MM.1S (cell line): ENCODE measurements around the gene ABCA1.

ENCODE experiments used
- DNase-seq: peaks from one replicate; pipeline ENCODE4 v3.0.0-alpha.2; 2015
- H2AFZ ChIP-seq: fragments of 300-600 bp; sonication (generic); 2 replicates; pipeline ENCODE4 v1.6.0; 2016; ENCODE audit warnings: antibody characterized with exemption, low read length
- H3F3A ChIP-seq: fragments of 300-600 bp; sonication (generic); 2 replicates; pipeline ENCODE4 v1.6.1; 2016; ENCODE audit warnings: mild to moderate bottlenecking, antibody characterized with exemption, low read length, moderate library complexity, mixed read lengths; ENCODE audit not compliant: insufficient read depth
- H3K27ac ChIP-seq: fragments of 300-600 bp; sonication (generic); 2 replicates; pipeline ENCODE4 v1.5.1; 2016; ENCODE audit warnings: mild to moderate bottlenecking, low read length
- H3K27me3 ChIP-seq: fragments of 300-600 bp; sonication (generic); replicated peaks from 2 replicates; pipeline ENCODE4 v1.6.0; 2016; ENCODE audit warnings: low read length; ENCODE audit not compliant: insufficient read depth
- H3K36me3 ChIP-seq: fragments of 300-600 bp; sonication (generic); replicated peaks from 2 replicates; pipeline ENCODE4 v1.6.1; 2016; ENCODE audit warnings: mild to moderate bottlenecking, low read length, mixed read lengths; ENCODE audit not compliant: insufficient read depth
- H3K4me1 ChIP-seq: fragments of 300-600 bp; sonication (generic); 2 replicates; pipeline ENCODE4 v1.6.1; 2016; ENCODE audit warnings: low read length, mixed read lengths
- H3K4me2 ChIP-seq: fragments of 300-600 bp; sonication (generic); 2 replicates; pipeline ENCODE4 v1.6.0; 2016; ENCODE audit warnings: low read depth, low read length
- H3K4me3 ChIP-seq: fragments of 300-600 bp; sonication (generic); 2 replicates; pipeline ENCODE4 v1.5.1; 2016; ENCODE audit warnings: low read length, mixed read lengths
- H3K79me2 ChIP-seq: fragments of 300-600 bp; sonication (generic); 2 replicates; pipeline ENCODE4 v1.6.1; 2016; ENCODE audit warnings: mixed run types, low read length, mixed read lengths
- H3K9ac ChIP-seq: fragments of 300-600 bp; sonication (generic); 2 replicates; pipeline ENCODE4 v1.6.1; 2016; ENCODE audit warnings: low read length, mixed read lengths
- H3K9me2 ChIP-seq: fragments of 300-600 bp; sonication (generic); replicated peaks from 2 replicates; pipeline ENCODE4 v1.6.1; 2016; ENCODE audit warnings: mild to moderate bottlenecking, low read length, mixed read lengths; ENCODE audit not compliant: insufficient read depth
- H3K9me3 ChIP-seq: fragments of 300-600 bp; sonication (generic); replicated peaks from 2 replicates; pipeline ENCODE4 v1.6.1; 2016; ENCODE audit warnings: mild to moderate bottlenecking, low read length, mixed read lengths; ENCODE audit not compliant: insufficient read depth
- H4K20me1 ChIP-seq: fragments of 300-600 bp; sonication (generic); 2 replicates; pipeline ENCODE4 v1.6.1; 2016; ENCODE audit warnings: mild to moderate bottlenecking, low read length, moderate library complexity, mixed read lengths; ENCODE audit not compliant: insufficient read depth
- CTCF ChIP-seq: fragments of 300-600 bp; sonication (generic); IDR thresholded peaks from 2 replicates; pipeline ENCODE4 v1.5.1; 2016; ENCODE audit warnings: antibody characterized with exemption, low read length, mixed read lengths
- EZH2 ChIP-seq: fragments of 300-600 bp; sonication (generic); optimal IDR thresholded peaks from 2 replicates; pipeline ENCODE3; 2017; ENCODE audit warnings: low read depth, mild to moderate bottlenecking, antibody characterized with exemption, low read length, mixed read lengths
- EZH2phosphoT487 ChIP-seq: fragments of 300-600 bp; sonication (generic); IDR thresholded peaks from 2 replicates; pipeline ENCODE4 v1.6.1; 2018; ENCODE audit warnings: antibody characterized with exemption, low read length

The ABCA1 gene

DNA sequence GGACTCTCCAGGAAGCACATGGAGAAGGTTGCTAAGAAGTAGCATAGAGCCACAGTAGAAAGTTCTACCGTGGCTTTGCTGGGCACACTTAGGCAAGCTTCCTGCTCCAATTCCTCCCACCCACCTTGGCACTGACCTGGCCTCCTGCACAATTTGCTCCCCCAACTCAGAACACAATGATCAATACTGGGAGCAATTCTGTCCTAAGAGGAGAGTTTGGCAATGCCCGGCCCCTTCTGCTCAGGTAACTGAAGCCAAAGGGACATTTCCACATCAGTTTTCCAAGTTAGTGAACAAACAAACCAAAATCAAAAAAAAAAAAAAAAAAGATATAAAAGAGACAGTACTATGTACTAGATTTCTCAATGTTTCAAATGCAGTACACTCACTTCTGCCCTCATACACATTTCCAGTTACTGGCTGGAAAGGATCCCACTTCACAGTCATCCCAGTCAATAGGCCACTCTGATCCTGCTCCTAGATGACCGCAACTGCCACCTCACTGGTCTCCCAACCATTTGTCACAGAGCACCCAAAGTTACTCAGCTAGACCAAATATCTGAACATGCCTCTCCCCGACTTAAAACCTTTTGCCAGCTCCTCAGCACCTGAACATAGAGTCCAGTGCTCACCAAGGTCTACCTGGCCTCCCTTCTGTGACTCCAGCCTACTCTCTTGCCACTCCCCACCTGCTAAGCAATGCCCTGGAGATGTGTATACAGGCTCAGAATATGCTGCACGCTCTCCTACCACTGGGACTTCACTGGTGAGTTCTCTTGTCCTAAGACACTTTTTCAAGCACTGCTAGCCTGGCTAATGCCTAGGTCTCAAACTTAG is 21.3 kb downstream of the ABCA1 start:
- TF ChIP-seq EZH2 (no peak), EZH2phosphoT487 (no peak), CTCF (no peak)
- H2AFZ ChIP-seq: no peak overlapping the region
- H3K4me2 ChIP-seq: no peak overlapping the region
- H3K4me1 ChIP-seq: no peaks in the 10 kb centered on the region
- no peaks in the 10 kb centered on the region for H3K36me3 ChIP-seq
- H3K27me3 ChIP-seq: no peaks in the 10 kb centered on the region
- DNase-seq: no peak
- no peaks in the 10 kb centered on the region for H3F3A ChIP-seq
- H3K9ac ChIP-seq: no peak overlapping the region
- H3K79me2 ChIP-seq: no peaks in the 10 kb centered on the region
- H3K9me3 ChIP-seq: no peaks in the 10 kb centered on the region
- no peak overlapping the region for H3K4me3 ChIP-seq
- H4K20me1 ChIP-seq: no peaks in the 10 kb centered on the region
- no peaks in the 10 kb centered on the region for H3K9me2 ChIP-seq
- no peak overlapping the region for H3K27ac ChIP-seq

- Histone ChIP-seq H3K36me3 (no peaks in the 10 kb centered on the region), H2AFZ (no peak overlapping the region), H3K9me3 (no peaks in the 10 kb centered on the region), H3K4me1 (no peaks in the 10 kb centered on the region), H3K4me2 (no peak overlapping the region), H3K9me2 (no peaks in the 10 kb centered on the region), H3K4me3 (no peak overlapping the region), H3K27ac (no peak overlapping the region), H4K20me1 (no peaks in the 10 kb centered on the region), H3K9ac (no peak overlapping the region), H3K27me3 (no peaks in the 10 kb centered on the region), H3F3A (no peaks in the 10 kb centered on the region), H3K79me2 (no peaks in the 10 kb centered on the region)
- TF ChIP-seq CTCF: no peak
- TF ChIP-seq EZH2: no peak
- TF ChIP-seq EZH2phosphoT487: no peak
- no peak for DNase-seq
Measured at GRCh38 chr9:104905931-104906330, 22.0 kb downstream of the ABCA1 start.

GRCh38 chr9:104905153-104905901 is 22.6 kb downstream of the ABCA1 start:
- Histone ChIP-seq H3K27me3 (no peaks in the 10 kb centered on the region), H3K79me2 (no peaks in the 10 kb centered on the region), H3K4me2 (no peak overlapping the region)

More at GRCh38 chr9:104905153-104905901, 22.6 kb downstream of the ABCA1 start:
- no peaks in the 10 kb centered on the region for H3K36me3 ChIP-seq
- H3F3A ChIP-seq: no peaks in the 10 kb centered on the region
- H3K4me1 ChIP-seq: no peaks in the 10 kb centered on the region
- TF ChIP-seq EZH2: no peak
- TF ChIP-seq EZH2phosphoT487: no peak
- TF ChIP-seq CTCF: no peak
- no peaks in the 10 kb centered on the region for H4K20me1 ChIP-seq
- H3K27ac ChIP-seq: no peak overlapping the region
- H3K9me3 ChIP-seq: no peaks in the 10 kb centered on the region
- H3K9ac ChIP-seq: no peak overlapping the region
- DNase-seq: no peak
- no peaks in the 10 kb centered on the region for H3K9me2 ChIP-seq
- no peak overlapping the region for H2AFZ ChIP-seq
- H3K4me3 ChIP-seq: no peak overlapping the region
